ENCODE data around the gene TSPAN5.

DNA sequence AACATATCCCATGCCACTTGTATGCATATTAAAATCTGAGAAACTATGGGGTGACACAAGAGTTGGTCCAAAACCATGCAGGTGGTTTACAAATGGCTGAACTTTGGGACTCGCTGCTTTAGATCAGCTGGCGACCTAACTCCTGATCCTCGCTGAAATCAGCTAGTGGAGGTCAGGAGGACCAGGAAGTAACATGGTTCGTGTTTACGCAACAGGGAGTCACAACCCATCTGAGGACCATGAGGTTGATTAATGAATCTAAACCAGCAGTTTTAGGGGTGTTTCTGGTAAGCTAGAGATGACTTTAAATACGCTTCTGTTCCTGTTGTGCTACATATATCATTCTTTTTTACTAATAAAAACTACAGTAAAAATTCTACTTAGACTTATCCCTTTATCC, 12.9 kb downstream of the TSPAN5 start:
- TF ChIP-seq, protein P1, sequence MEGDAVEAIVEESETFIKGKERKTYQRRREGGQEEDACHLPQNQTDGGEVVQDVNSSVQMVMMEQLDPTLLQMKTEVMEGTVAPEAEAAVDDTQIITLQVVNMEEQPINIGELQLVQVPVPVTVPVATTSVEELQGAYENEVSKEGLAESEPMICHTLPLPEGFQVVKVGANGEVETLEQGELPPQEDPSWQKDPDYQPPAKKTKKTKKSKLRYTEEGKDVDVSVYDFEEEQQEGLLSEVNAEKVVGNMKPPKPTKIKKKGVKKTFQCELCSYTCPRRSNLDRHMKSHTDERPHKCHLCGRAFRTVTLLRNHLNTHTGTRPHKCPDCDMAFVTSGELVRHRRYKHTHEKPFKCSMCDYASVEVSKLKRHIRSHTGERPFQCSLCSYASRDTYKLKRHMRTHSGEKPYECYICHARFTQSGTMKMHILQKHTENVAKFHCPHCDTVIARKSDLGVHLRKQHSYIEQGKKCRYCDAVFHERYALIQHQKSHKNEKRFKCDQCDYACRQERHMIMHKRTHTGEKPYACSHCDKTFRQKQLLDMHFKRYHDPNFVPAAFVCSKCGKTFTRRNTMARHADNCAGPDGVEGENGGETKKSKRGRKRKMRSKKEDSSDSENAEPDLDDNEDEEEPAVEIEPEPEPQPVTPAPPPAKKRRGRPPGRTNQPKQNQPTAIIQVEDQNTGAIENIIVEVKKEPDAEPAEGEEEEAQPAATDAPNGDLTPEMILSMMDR (IDR thresholded peaks at IDR 0.05 in 8 of 11, conservative IDR thresholded peaks at IDR 0.05 in 3 of 11), result no peak
- TF ChIP-seq POLR2AphosphoS5 (IDR thresholded peaks at IDR 0.05), result no peak
- TF ChIP-seq POLR2A (IDR thresholded peaks at IDR 0.05), result no peak
